GM21723 (cell line): ENCODE results near the gene SERPINA4.
"Not testable (repeated sequence)": the region's sequence is repeated elsewhere in the genome, so short reads cannot be mapped to it uniquely, and the experiment has no call there.

Experiments
- ATAC-seq: cut with Tn5 transposase; IDR thresholded peaks from one replicate; pipeline ENCODE4 v1.9.1; 2021; ENCODE audit warnings: mild to moderate bottlenecking, moderate library complexity; ENCODE audit not compliant: unreplicated experiment

Gene SERPINA4

DNA sequence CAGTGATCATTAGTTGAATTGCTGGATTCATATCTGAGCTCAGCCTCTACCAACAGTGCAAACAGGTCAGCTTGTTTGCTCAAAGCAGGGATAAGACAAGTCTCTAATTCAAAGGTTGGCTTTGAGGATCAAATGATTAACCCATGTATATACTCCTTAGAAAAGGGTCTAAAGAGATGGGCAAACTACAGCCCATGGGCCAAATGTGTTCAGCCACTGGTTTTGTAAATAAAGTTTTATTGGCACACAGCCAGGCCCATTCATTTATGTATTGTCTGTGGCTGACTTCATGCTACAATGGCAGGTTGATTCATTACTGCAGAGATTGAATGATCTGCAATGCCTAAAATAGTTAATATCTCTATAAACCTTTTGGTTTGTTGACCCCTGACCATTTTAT lies 3.1 kb downstream of the SERPINA4 start:
- ATAC-seq: no peak

DNA sequence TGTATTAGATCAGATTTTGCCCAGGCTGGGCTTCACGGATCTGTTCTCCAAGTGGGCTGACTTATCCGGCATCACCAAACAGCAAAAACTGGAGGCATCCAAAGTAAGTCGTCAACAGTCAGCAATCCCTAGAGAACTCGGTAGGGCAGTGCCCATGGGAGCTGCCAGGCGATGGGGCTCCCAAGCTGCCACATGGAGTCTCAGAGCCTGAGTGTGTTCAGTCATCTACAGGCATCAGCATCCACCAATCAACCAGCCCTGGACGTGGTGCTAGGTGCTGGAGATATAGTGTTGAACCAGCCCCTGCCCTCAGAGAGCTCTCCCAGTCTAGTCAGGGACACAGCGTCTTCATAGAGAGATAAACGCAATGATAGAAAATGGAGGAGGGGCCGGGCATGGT lies 6.9 kb downstream of the SERPINA4 start:
- no peak for ATAC-seq

DNA sequence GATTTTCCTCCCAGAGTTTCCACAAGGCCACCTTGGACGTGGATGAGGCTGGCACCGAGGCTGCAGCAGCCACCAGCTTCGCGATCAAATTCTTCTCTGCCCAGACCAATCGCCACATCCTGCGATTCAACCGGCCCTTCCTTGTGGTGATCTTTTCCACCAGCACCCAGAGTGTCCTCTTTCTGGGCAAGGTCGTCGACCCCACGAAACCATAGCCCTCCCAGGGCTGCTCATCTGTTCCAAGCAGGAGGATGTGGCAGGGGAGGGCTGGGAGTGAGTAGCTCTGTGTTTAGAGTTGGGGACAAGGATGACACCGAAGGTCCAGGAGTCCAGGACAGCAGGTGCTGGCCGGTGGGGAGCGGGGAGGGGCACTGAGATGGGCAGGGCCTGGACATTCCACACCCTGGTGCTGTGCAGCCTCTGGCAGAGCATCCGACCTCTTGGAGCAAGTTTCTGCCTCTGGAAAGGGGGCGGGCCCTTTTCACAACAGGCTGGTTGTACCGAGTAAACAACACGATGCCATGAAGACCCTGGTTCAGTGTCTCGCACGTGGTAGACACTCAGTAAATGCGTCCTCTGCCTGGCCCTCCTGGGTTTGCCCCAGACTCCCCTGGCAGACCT lies 8.2 kb downstream of the SERPINA4 start:
- ATAC-seq: no peak

DNA sequence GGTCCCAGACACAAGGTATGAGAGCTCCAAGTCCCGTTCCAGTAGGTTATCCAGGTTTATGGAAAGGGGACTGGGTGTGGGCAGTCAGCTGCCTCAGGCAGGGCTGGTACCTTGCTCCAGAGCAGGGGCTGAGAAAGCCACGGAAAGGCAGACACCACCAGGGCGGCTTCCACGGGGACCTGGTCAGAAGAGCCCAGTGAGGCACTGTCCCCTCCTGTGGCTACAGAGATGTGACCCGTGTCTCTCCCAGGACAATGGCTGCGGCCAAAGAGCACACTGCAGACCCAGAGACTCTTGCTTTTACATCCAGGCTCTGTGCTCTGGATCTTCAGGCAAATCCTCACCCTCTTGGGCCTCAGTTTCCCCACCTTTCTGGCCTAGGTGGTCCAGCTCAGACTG lies 8.8 kb downstream of the SERPINA4 start:
- ATAC-seq: no peak

DNA sequence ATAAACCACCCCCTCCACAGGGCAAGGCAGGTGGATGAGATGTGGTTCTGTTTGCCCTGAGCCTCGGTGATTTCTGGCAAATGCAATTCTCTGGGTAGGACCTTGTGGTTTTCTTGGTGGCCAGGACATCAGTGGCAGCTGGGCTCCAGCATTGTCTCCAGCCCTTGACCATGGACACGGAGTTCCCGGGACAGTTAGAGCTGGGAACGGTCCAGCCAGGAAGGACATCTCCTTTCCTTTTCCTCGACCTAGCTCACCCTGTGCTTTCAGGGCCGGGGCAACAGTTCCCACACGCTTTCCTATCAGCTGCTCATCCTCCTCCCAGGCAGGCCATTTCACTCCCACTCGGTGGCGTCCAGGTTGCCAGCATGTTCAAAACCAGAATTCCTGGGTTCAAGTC lies 9.2 kb downstream of the SERPINA4 start:
- ATAC-seq: no peak

DNA sequence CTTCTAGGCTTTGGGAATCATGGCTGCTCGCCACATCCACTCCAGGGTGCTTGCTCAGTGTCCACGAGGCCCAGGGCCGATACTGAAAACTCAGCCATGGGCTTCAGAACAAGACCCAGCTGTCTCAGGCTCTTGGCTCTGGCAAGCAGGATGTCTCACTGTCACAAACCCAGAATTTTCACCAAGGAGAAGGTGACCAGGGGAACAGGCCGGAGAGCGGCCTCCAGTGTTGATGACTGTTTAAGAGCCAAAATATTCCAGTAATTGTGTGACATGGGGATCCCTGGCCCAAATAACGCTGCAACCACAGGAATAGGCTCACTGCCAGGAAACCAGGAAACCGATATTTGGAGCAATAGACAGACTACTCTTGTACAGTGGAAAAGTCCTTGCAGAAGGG lies 10.2 kb downstream of the SERPINA4 start:
- no peak for ATAC-seq

DNA sequence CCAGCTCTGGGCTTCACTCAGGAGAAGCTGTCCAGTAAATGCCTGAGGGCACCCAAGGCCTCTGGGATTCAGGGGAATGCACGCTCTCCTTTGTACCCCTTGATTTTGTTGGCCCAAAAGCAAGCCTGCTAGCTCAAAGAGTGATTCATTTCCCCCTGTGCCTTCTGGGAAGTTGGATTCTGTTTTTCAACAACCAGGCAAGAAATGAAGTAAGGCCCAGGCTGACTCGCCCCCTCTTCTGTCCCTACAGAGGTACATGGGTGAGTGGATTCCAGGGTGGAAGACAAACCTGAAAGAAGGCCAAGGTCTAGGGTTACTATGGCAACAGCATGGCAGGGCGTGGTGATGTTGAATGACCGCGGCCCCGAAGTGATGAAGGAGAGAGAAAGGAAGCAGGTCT lies 10.7 kb downstream of the SERPINA4 start:
- ATAC-seq: no peak

DNA sequence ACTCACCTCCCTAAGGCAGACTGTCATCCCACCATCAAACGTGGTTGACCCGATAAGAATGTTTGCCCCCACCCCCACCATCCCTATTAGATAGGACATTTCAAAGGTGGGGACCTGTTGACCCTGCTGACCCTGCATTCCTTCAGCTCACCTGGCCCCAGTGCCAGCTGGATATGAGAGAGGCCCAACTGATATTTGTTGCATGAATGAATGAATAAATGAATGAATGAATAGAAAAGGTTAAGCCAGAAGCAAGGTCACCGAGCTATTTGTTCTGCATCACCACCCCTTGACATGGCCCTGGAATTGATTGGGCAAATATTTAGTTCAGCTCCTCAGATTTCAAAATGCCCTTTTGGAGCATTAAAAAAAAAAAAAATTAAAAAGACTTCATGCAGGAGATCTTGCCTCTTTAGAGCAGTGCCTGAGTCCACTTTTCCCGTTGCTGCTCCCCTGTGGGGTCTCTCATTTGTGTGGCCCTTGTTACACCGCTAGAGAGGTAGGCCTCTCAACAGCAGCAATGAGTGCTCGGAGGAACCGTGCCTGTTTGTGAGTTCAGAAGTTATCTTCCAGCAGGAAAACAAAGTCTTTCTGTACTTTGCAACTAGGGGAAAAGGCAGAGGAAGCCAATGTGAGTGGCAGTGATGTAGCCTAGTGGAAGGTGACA lies 11.5 kb downstream of the SERPINA4 start:
- ATAC-seq: no peak

DNA sequence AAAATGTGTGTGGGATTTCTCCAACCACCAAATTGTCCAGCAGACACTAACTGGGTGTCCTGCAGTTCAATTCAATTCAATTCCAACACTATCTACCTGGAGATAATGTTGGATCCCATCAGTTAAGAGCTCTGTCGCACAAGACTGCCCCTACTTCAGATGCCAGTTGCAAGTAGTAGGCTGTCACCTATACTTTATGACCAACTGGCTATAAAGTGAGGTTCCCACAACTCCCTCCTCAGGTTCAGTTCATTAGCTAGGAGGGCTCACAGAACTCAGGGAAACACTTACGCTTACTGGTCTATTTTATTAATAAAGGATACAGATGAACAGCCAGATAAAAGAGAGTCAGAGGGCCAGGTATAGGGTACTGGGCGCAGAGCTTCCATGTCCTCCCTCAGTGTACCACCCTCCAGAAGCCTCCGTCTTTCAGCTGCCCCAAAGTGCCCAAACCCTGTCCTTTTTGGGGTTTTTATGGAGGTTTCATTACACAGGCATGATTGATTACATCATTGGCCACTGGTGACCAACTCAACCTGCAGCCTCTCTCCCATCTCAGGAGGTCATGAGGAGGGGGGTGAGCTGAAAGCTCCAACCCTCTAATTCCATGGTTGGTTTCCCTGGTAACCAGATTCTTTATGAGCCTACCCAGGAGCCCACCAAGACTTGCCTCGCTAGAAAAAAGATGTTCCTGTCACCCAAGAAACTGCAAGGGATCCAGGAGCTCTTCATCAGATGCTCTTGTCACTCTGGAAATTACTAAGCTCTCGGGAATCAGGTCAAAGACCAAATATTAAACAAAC lies 12.4 kb downstream of the SERPINA4 start:
- no peak for ATAC-seq

DNA sequence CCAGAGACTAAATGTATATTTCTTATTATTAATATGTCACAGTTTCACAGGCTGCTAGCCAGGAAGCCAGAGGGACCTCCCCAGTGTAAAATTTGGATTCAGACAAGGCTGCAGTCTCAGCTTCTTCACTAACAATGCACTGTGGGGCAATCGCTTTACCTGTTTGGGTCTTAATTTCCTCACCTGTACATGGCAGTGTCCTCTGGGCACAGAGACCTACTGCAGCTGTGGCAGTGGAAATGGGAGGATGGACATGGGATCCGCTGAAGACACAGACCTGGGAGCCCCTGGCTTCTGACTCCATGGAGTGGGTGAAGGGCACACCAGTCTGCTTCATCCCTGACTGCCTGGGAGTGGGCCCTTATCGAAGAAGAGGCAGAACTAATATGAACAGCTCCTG lies 13.1 kb downstream of the SERPINA4 start:
- ATAC-seq: no peak

DNA sequence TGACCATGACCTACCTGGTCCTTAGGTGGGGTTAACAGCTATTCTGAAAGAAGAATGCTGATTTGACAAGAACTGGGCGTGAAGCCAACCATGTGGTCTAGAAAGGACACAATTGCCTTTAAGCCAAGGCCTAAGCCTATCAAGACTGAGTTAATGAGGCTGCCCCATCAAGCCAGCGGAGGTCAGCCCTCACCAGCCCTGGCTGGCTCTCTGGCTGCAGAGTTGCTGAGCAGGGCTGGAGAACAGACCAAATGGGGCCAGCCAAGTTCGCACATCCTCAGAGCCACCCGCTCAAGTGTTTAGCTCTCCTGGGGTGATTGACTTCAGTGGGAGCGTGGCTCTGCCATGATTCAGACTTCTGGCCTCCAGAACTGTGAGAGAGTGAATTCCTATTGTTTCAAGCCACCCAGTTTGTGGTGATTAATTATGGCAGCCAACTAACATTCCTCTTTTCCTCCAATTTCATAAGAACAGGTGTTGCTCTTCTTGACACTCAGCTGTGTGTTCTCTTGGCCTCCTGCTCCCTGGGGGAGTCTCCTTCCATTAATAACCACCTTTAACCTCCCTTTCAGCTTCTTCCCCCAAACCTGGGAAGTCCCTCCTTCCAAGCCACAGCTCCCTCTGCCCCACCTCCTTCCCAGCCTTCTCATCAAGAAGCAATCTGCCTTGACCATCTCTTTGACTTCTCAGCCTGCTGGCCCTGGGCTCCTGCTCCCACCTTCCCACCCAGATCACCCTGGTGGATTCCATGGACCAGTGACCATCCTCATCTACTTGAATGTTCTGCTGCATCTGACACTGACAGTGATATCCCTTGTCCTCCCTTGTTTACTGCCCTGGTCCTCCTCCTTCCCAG lies 14.7 kb downstream of the SERPINA4 start:
- no peak for ATAC-seq

DNA sequence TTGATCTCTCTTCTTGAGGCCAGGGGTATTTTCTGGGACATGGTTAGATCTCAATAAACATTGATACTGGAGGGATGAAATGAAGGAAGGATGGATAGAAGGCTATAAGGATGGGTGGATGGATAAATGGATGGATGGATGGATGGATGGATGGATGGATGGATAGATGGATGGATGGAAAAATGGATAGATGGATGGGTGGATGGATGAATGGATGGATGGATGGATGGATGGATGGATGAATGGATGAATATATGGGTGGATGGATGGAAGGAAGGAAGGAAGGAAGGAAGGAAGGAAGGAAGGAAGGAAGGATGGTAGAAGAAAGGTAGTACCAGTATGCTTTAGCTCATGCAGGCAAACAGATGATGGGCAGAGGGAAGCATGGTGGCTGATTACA lies 16.2 kb downstream of the SERPINA4 start:
- ATAC-seq: not testable (repeated sequence)

DNA sequence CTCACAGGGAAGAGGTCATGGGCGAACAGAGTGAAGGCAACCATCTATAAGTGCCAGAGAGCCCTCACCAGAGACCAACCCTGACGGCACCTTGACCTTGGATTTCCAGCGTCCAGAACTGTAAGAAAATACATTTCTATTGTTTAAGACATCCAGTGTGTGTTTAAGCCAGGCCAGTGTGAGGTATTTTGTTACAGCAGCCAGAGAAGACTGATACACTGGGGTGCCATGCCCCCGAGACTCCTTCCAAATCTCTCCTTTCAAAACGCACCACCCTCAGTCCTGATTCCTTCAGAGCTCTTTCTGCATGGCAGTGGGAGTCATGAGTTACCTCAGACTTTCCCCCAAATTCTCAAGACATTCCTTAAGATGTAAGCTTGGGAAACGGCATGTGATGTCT lies 17.5 kb downstream of the SERPINA4 start:
- ATAC-seq: no peak

DNA sequence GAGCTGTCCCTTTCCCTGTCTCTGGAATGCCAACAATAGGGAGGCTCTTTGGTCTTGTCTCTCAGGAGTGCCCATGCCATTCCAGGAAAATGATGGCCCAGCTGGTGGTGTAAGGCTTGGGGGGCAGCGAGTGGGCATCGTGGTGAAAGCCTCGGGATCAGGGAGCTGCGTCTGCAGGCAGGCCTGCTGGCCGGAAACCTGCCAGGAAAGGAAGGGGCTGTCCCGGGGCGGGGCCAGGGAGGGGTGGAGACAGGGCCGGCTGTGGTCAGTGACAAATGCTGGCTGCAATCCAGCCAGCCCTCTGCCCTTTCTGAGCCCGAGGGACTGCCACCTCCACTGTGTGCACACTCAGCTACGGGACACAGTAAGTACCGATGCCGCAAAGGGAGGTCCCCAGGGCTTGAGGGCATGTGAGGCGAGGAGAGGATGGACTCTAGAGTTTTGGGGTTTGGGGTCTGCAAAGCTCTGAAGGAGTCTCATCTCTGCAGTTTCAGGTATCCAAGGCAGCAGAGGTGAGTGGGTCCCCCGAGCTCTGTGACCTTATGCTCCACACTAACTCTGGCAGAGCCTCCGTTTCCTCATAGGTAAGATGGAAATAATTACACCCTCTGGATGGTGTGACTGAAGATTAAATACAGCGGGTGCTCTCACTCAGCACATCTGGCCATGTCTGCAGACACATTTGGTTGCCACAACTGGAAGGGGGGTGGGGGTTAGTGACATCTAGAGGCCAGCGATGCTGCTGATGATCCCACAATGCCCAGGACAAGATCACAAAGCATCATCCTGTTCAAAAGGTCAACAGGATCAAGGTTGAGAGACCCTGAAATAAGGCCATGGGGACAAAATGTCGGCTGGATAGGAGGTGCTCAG lies 20.1 kb downstream of the SERPINA4 start, which contains the start of gene SERPINA5:
Gene SERPINA5, plus strand, starts transcription at position 300 of the 873 bp plus-strand sequence. CDS start 5,937 bp downstream, outside the sequence.
- ATAC-seq: no peak

DNA sequence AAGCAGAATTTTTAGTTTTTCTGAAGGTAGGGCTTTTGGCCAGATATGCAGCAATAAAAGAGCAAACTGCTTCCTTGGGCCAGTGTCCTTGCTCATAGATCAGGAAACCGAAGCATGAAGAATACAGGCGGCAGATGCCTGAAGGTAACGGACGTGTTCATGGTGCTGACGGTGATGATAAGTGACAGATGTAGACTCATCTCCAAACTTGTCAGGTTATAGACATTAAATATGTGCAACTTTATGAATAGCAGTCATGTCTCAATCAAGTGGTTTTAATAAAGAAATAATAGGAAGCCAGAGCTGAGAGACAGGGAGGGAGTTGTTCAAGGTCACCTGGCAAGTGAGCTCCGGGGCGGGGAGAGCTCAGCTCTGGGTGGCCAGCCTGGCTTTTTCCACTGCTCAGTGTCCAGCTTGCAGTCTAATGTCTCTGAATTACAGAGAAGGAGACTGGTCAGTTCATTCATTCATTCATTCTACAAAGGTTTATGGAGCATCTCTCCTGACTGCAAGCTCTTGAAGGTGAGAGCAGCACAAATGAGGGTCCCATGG lies 21.0 kb downstream of the SERPINA4 start:
- ATAC-seq: no peak

DNA sequence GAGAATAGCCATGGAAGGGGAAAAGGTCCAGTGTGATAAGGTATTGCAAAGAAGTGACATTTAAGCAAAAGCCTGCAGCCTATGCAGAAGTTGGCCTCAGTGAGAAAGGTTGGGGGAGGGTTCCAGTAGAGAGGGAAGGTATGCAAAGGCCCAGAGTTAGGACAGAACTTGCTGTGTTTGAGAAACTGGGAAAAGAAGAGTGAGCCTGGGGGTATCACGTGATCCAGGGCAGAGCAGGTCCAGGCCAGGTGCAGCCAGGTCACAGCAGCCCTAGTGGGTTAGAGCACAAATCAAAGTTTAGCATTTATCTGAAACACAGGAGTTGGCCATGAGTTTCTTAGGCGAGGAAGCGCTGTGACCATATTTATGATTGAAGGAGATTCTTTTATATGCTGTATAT lies 21.6 kb downstream of the SERPINA4 start:
- ATAC-seq: no peak

DNA sequence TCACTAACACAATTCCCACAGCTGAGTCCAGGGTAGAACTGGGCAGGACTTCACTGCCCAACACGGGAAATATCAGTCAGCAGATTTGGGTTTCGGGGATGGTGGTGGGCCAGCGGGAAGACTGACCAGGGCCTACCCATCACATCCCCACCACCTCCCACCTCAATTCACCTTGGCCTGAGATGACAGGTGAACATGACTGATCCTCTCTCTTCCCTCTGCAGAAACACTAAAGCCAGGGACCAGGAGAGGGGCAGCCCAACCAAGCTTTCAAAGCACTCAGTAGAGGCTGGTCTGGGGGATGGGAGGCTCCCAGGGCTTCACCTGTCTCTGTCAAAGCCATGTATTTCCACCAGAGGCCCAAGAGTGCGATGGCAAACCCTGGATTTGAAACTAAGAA lies 22.3 kb downstream of the SERPINA4 start:
- ATAC-seq: no peak

DNA sequence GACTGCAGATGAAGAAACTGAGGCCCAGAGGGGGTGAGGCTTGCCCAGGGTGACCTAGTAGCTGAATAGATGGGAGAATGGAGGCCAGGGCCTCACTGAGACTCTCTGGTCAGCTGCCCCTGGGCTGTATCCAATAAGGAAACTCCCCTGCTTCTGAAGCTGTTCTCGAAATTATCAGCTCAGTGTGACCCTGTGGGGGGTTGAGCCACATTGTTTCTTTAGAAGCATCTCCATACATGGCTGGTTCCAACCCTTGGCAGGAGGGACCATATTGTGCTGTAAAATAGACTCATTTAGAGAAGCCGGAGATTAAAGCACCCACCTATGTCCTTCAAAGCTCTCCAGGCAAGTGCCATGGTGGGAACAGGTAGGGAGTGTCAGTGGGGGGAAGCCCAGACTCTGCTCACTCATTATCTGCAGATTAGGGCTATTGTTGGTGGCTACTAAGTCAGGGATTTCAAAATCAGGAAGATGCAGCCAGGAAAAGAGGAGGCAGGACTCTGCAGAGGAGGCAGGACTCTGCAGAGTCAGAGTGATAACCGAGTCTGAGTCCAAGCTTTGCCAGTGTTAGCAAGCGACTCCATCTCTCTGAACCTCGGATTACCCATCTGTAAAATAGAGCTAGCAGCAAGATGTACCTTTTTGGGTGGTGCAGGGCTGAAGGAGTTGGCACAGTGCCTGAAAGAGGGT lies 23.5 kb downstream of the SERPINA4 start:
- no peak for ATAC-seq

DNA sequence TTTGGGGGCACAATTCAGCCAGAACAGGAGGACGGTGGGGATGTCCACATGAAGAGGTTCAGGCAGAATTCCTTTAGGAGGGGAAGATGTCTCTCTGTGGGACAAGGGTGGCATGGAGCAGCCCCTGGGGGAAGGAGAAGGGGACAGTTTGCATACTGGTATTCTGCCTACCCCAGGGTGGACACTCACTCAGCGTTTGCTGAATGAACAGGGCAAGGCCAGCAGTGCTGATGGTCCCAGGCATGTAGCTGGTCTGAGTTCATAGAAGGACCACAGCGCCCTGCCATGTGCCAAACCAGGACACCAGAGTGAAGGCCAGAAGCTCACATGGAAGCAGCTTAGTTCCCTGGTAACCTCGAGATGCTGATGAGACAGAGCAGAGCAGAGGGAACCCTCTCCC lies 25.4 kb downstream of the SERPINA4 start:
- no peak for ATAC-seq
